Rectal smooth muscle tissue (tissue), 1 donor: Measurements from ENCODE around the gene RAB11FIP5.
"Not testable (repeated sequence)": the region's sequence is repeated elsewhere in the genome, so short reads cannot be mapped to it uniquely, and the experiment has no call there.

Experiments
- H3K27ac ChIP-seq: one replicate; pipeline ENCODE4 v1.7.0; 2013; ENCODE audit warnings: low read depth, low read length, inconsistent platforms
- H3K27me3 ChIP-seq: one replicate; pipeline ENCODE4 v1.7.0; 2013; ENCODE audit warnings: low read length; ENCODE audit not compliant: control insufficient read depth, insufficient read depth
- H3K36me3 ChIP-seq: one replicate; pipeline ENCODE4 v1.7.0; 2013; ENCODE audit warnings: low read length; ENCODE audit not compliant: control insufficient read depth, insufficient read depth
- H3K4me1 ChIP-seq: one replicate; pipeline ENCODE4 v1.7.0; 2013; ENCODE audit warnings: low read length; ENCODE audit not compliant: control insufficient read depth, insufficient read depth
- H3K4me3 ChIP-seq: one replicate; pipeline ENCODE4 v1.7.0; 2013; ENCODE audit warnings: low read length
- H3K9ac ChIP-seq: one replicate; pipeline ENCODE4 v1.7.0; 2013; ENCODE audit warnings: low read length

The RAB11FIP5 gene

GRCh38 chr2:73069041-73069854 is 43.5 kb downstream of the RAB11FIP5 start:
- no peak overlapping the region for H3K9ac ChIP-seq

GRCh38 chr2:73068147-73068546 is 44.6 kb downstream of the RAB11FIP5 start:
- Histone ChIP-seq H3K4me1 (peaks cover 11% of the 10 kb centered on the region), H3K4me3 (no peak overlapping the region), H3K27ac (no peak overlapping the region)

More at GRCh38 chr2:73069041-73069854, 43.5 kb downstream of the RAB11FIP5 start:
- H3K36me3 ChIP-seq: no peaks in the 10 kb centered on the region
- peak overlapping the region; percentile 93 for H3K4me3 ChIP-seq
- no peak overlapping the region for H3K27ac ChIP-seq
- H3K27me3 ChIP-seq: no peaks in the 10 kb centered on the region
- peaks cover 8% of the 10 kb centered on the region for H3K4me1 ChIP-seq

GRCh38 chr2:73067043-73067442 is 45.7 kb downstream of the RAB11FIP5 start:
- Histone ChIP-seq H3K27ac (no peak overlapping the region), H3K27me3 (no peaks in the 10 kb centered on the region), H3K4me1 (peaks cover 10% of the 10 kb centered on the region)

More at GRCh38 chr2:73068147-73068546, 44.6 kb downstream of the RAB11FIP5 start:
- Histone ChIP-seq H3K36me3 (no peaks in the 10 kb centered on the region), H3K27me3 (no peaks in the 10 kb centered on the region), H3K9ac (no peak overlapping the region)

GRCh38 chr2:73065070-73065469 is 47.7 kb downstream of the RAB11FIP5 start:
- H3K27ac ChIP-seq, H3K9ac ChIP-seq, H3K4me3 ChIP-seq, H3K4me1 ChIP-seq, H3K27me3 ChIP-seq, H3K36me3 ChIP-seq: not testable (repeated sequence)

More at GRCh38 chr2:73067043-73067442, 45.7 kb downstream of the RAB11FIP5 start:
- H3K36me3 ChIP-seq: no peaks in the 10 kb centered on the region
- H3K9ac ChIP-seq: no peak overlapping the region
- no peak overlapping the region for H3K4me3 ChIP-seq

GRCh38 chr2:73063909-73064875 is 48.6 kb downstream of the RAB11FIP5 start:
- H3K4me3 ChIP-seq: no peak overlapping the region
- H3K36me3 ChIP-seq: no peaks in the 10 kb centered on the region
- H3K27me3 ChIP-seq: no peaks in the 10 kb centered on the region
- no peak overlapping the region for H3K27ac ChIP-seq
- peaks cover 6% of the 10 kb centered on the region for H3K4me1 ChIP-seq
- H3K9ac ChIP-seq: no peak overlapping the region

- Histone ChIP-seq H3K27me3 (no peaks in the 10 kb centered on the region), H3K4me1 (peaks cover 4% of the 10 kb centered on the region), H3K27ac (peak overlapping the region; percentile 12)
These were observed 49.3 kb downstream of the RAB11FIP5 start for GRCh38 chr2:73063472-73063871.

GRCh38 chr2:73059106-73059505 is 53.6 kb downstream of the RAB11FIP5 start:
- H3K4me3 ChIP-seq: no peak overlapping the region
- H3K36me3 ChIP-seq: peaks cover 3% of the 10 kb centered on the region
- peaks cover 2% of the 10 kb centered on the region for H3K4me1 ChIP-seq
- H3K9ac ChIP-seq: no peak overlapping the region
- H3K27me3 ChIP-seq: no peaks in the 10 kb centered on the region
- no peak overlapping the region for H3K27ac ChIP-seq

More at GRCh38 chr2:73063472-73063871, 49.3 kb downstream of the RAB11FIP5 start:
- no peak overlapping the region for H3K9ac ChIP-seq
- no peak overlapping the region for H3K4me3 ChIP-seq
- H3K36me3 ChIP-seq: no peaks in the 10 kb centered on the region

- Histone ChIP-seq H3K4me3 (no peak overlapping the region), H3K9ac (no peak overlapping the region), H3K4me1 (peaks cover 3% of the 10 kb centered on the region), H3K27ac (no peak overlapping the region), H3K27me3 (no peaks in the 10 kb centered on the region), H3K36me3 (peaks cover 3% of the 10 kb centered on the region)
These were observed 57.8 kb downstream of the RAB11FIP5 start for GRCh38 chr2:73054980-73055379.

GRCh38 chr2:73053316-73054114 is 59.2 kb downstream of the RAB11FIP5 start:
- Histone ChIP-seq H3K9ac (no peak overlapping the region), H3K27me3 (no peaks in the 10 kb centered on the region), H3K4me3 (no peak overlapping the region), H3K4me1 (peaks cover 3% of the 10 kb centered on the region), H3K36me3 (peaks cover 3% of the 10 kb centered on the region), H3K27ac (peak overlapping the region; percentile 40)

GRCh38 chr2:73050121-73050545 is 62.6 kb downstream of the RAB11FIP5 start:
- H3K4me1 ChIP-seq: peaks cover 3% of the 10 kb centered on the region

GRCh38 chr2:73043929-73044832 is 68.6 kb downstream of the RAB11FIP5 start:
- no peak overlapping the region for H3K9ac ChIP-seq
- H3K27ac ChIP-seq: no peak overlapping the region

More at GRCh38 chr2:73050121-73050545, 62.6 kb downstream of the RAB11FIP5 start:
- Histone ChIP-seq H3K27me3 (no peaks in the 10 kb centered on the region), H3K4me3 (no peak overlapping the region), H3K36me3 (no peaks in the 10 kb centered on the region), H3K27ac (no peak overlapping the region), H3K9ac (no peak overlapping the region)

More at GRCh38 chr2:73043929-73044832, 68.6 kb downstream of the RAB11FIP5 start:
- Histone ChIP-seq H3K4me1 (no peaks in the 10 kb centered on the region), H3K27me3 (no peaks in the 10 kb centered on the region), H3K36me3 (no peaks in the 10 kb centered on the region), H3K4me3 (no peak overlapping the region)
